Body of pancreas (tissue), 4 donors: ENCODE results near the gene BANF2.

Source experiments
- CTCF ChIP-seq, 7 experiments: fragments of 450-650 bp in 4 of 7; fragments of 200-600 bp in 3 of 7; sonication (generic) in 3 of 7; IDR thresholded peaks; one replicate each; pipeline ENCODE4 v1.5.1; 2016 to 2019; ENCODE audit warnings: antibody characterized with exemption in 7 of 7
- POLR2A ChIP-seq, 3 donors: fragments of 450-650 bp; IDR thresholded peaks; one replicate each; pipeline ENCODE4 v1.6.1; 2016; ENCODE audit warnings: antibody characterized with exemption in 3 of 3, mild to moderate bottlenecking in 2 of 3

- TF ChIP-seq CTCF (IDR thresholded peaks at IDR 0.05), result no peak
- TF ChIP-seq POLR2A (IDR thresholded peaks at IDR 0.05), result no peak
Measured at GRCh38 chr20:17748279-17748678, 48.5 kb downstream of the BANF2 start.
